ENCODE measurements around the gene AFAP1L2.

GRCh38 chr10:114445332-114445731 lies 41.0 kb upstream of the AFAP1L2 start:
- TF ChIP-seq PATZ1 (CRISPR knock-in tag; IDR thresholded peaks at IDR 0.05; ENCODE audit: borderline replicate concordance) (no peak), ARNTL (CRISPR knock-in tag; IDR thresholded peaks at IDR 0.05; ENCODE audit: borderline replicate concordance, low read depth) (no peak), POU6F1 (CRISPR knock-in tag; IDR thresholded peaks at IDR 0.05; ENCODE audit: borderline replicate concordance, low read depth) (no peak), ZNF70 (CRISPR knock-in tag; IDR thresholded peaks at IDR 0.05) (no peak), ZFP30 (CRISPR knock-in tag; IDR thresholded peaks at IDR 0.05) (no peak), ISL1 (CRISPR knock-in tag; IDR thresholded peaks at IDR 0.05) (no peak), OSR1 (CRISPR knock-in tag; IDR thresholded peaks at IDR 0.05) (no peak), ESRRG (CRISPR knock-in tag; IDR thresholded peaks at IDR 0.05) (no peak), ZNF565 (CRISPR knock-in tag; conservative IDR thresholded peaks at IDR 0.05; ENCODE audit: low read depth) (no peak), ZFP3 (CRISPR knock-in tag; IDR thresholded peaks at IDR 0.05) (no peak)
